22Rv1 (cell line): Measurements from ENCODE around the gene GAGE12E.
"Not testable (repeated sequence)": the region's sequence is repeated elsewhere in the genome, so short reads cannot be mapped to it uniquely, and the experiment has no call there.

Experiments
- H3K27ac ChIP-seq: fragments of 450-650 bp; 2 replicates; pipeline ENCODE4 v1.5.1; 2017

The GAGE12E gene

GRCh38 chrX:49550989-49551388 lies at the start of gene GAGE12E:
TSS of gene GAGE12E (plus strand) at chrX:49551289. CDS start at chrX:49552444, 1,155 bp downstream.
- H3K27ac ChIP-seq, result not testable (repeated sequence)

GRCh38 chrX:49531877-49532276 lies 19.2 kb upstream of the GAGE12E start, which contains the start of gene GAGE12C:
TSS of gene GAGE12C (plus strand) at chrX:49532177. CDS start at chrX:49533332, 1,155 bp downstream.
- H3K27ac ChIP-seq, result not testable (repeated sequence)

GRCh38 chrX:49541433-49541832 lies 9.7 kb upstream of the GAGE12E start, which contains the start of gene GAGE12D:
TSS of gene GAGE12D (plus strand) at chrX:49541733. CDS start at chrX:49542888, 1,155 bp downstream.
- not testable (repeated sequence) for H3K27ac ChIP-seq

- not testable (repeated sequence) for H3K27ac ChIP-seq
These were observed 9.5 kb downstream of the GAGE12E start, which contains the start of gene GAGE12F for GRCh38 chrX:49560542-49560941. TSS of gene GAGE12F (plus strand) at chrX:49560842. CDS start at chrX:49561997, 1,155 bp downstream.

GRCh38 chrX:49568728-49569127 lies 17.6 kb downstream of the GAGE12E start:
- H3K27ac ChIP-seq, result not testable (repeated sequence)

- H3K27ac ChIP-seq, result not testable (repeated sequence)
These were observed 18.1 kb downstream of the GAGE12E start for GRCh38 chrX:49569152-49569551.

- H3K27ac ChIP-seq, result not testable (repeated sequence)
These were observed 19.0 kb downstream of the GAGE12E start, which contains the start of gene GAGE12G for GRCh38 chrX:49570100-49570499. TSS of gene GAGE12G (plus strand) at chrX:49570400. CDS start at chrX:49571555, 1,155 bp downstream.

GRCh38 chrX:49579649-49580048 lies 28.6 kb downstream of the GAGE12E start, which contains the start of gene GAGE12H:
TSS of gene GAGE12H (plus strand) at chrX:49579949. CDS start at chrX:49581104, 1,155 bp downstream.
- not testable (repeated sequence) for H3K27ac ChIP-seq

GRCh38 chrX:49589196-49589595 lies 38.1 kb downstream of the GAGE12E start, which contains the start of gene GAGE2A:
TSS of gene GAGE2A (plus strand) at chrX:49589496. CDS start at chrX:49590651, 1,155 bp downstream.
- H3K27ac ChIP-seq, result not testable (repeated sequence)

- not testable (repeated sequence) for H3K27ac ChIP-seq
These were observed 38.8 kb downstream of the GAGE12E start for GRCh38 chrX:49589769-49590478.

- not testable (repeated sequence) for H3K27ac ChIP-seq
These were observed 39.4 kb downstream of the GAGE12E start for GRCh38 chrX:49590488-49590887.

GRCh38 chrX:49598720-49599119 lies 47.6 kb downstream of the GAGE12E start, which contains the start of gene GAGE1:
TSS of gene GAGE1 (plus strand) at chrX:49599020. CDS start at chrX:49600175, 1,155 bp downstream.
- not testable (repeated sequence) for H3K27ac ChIP-seq
